H9 (cell line): Measurements from ENCODE around the gene WDFY1. TPM values are rescaled to one million over a fixed set of nuclear protein-coding genes. Genes with fewer than 3 reads are reported as not detected.

Experiments
- DNase-seq: peaks from one replicate; pipeline ENCODE4 v3.0.0-alpha.2; 2017
- H2AFZ ChIP-seq: one replicate; pipeline ENCODE4 v1.6.1; 2013; ENCODE audit warnings: mild to moderate bottlenecking, low read length, control low read depth, moderate library complexity
- H2AK5ac ChIP-seq: 2 replicates; pipeline ENCODE4 v1.6.1; 2013; ENCODE audit warnings: low read length, control low read depth, mixed read lengths; ENCODE audit not compliant: insufficient read length
- H2BK120ac ChIP-seq: one replicate; pipeline ENCODE4 v1.6.1; 2013; ENCODE audit warnings: low read depth, mild to moderate bottlenecking, low read length, control low read depth, inconsistent platforms; ENCODE audit not compliant: poor library complexity, severe bottlenecking
- H2BK12ac ChIP-seq: 2 replicates; pipeline ENCODE4 v1.6.1; 2013; ENCODE audit warnings: low read length, control low read depth, mixed read lengths, low read depth; ENCODE audit not compliant: insufficient read length
- H2BK15ac ChIP-seq: 2 replicates; pipeline ENCODE4 v1.6.1; 2013; ENCODE audit warnings: low read depth, low read length, control low read depth
- H2BK20ac ChIP-seq: one replicate; pipeline ENCODE4 v1.6.1; 2013; ENCODE audit warnings: low read depth, mild to moderate bottlenecking, low read length, control low read depth, inconsistent platforms; ENCODE audit not compliant: poor library complexity, severe bottlenecking
- H2BK5ac ChIP-seq: 2 replicates; pipeline ENCODE4 v1.6.1; 2013; ENCODE audit warnings: low read length, control low read depth, mixed read lengths; ENCODE audit not compliant: insufficient read length
- H3K14ac ChIP-seq: 2 replicates; pipeline ENCODE4 v1.6.1; 2013; ENCODE audit warnings: low read length, control low read depth; ENCODE audit not compliant: insufficient read depth
- H3K18ac ChIP-seq: 2 replicates; pipeline ENCODE4 v1.6.1; 2013; ENCODE audit warnings: low read depth, mild to moderate bottlenecking, mixed read lengths, low read length, control low read depth; ENCODE audit not compliant: insufficient read length
- H3K23ac ChIP-seq: 2 replicates; pipeline ENCODE4 v1.6.1; 2013; ENCODE audit warnings: low read length, control low read depth, mixed read lengths, low read depth; ENCODE audit not compliant: insufficient read length
- H3K23me2 ChIP-seq: 2 replicates; pipeline ENCODE4 v1.6.1; 2013; ENCODE audit warnings: low read depth, mild to moderate bottlenecking, mixed read lengths, low read length, control low read depth; ENCODE audit not compliant: insufficient read length, poor library complexity, severe bottlenecking
- H3K27ac ChIP-seq: 2 replicates; pipeline ENCODE4 v1.5.1; 2013; ENCODE audit warnings: low read length, control low read depth, mixed read lengths, low read depth; ENCODE audit not compliant: insufficient read length
- H3K27me3 ChIP-seq: 2 replicates; pipeline ENCODE4 v1.6.1; 2013; ENCODE audit warnings: low read length, control low read depth, inconsistent platforms; ENCODE audit not compliant: insufficient read depth
- H3K4ac ChIP-seq: 2 replicates; pipeline ENCODE4 v1.6.1; 2013; ENCODE audit warnings: low read depth, mild to moderate bottlenecking, control low read depth, inconsistent platforms, low read length, moderate library complexity
- H3K4me1 ChIP-seq: 2 replicates; pipeline ENCODE4 v1.6.1; 2013; ENCODE audit warnings: low read length, control low read depth, inconsistent platforms; ENCODE audit not compliant: insufficient read depth
- H3K4me2 ChIP-seq: 2 replicates; pipeline ENCODE4 v1.6.1; 2013; ENCODE audit warnings: low read length, control low read depth, mixed read lengths; ENCODE audit not compliant: insufficient read length, insufficient read depth
- H3K56ac ChIP-seq: 2 replicates; pipeline ENCODE4 v1.6.1; 2013; ENCODE audit warnings: low read depth, mild to moderate bottlenecking, mixed read lengths, low read length, control low read depth; ENCODE audit not compliant: insufficient read length
- H3K79me1 ChIP-seq: 2 replicates; pipeline ENCODE4 v1.6.1; 2013; ENCODE audit warnings: low read depth, mild to moderate bottlenecking, moderate library complexity, low read length, control low read depth, inconsistent platforms; ENCODE audit not compliant: insufficient read depth, poor library complexity, severe bottlenecking
- H3K79me2 ChIP-seq: 2 replicates; pipeline ENCODE4 v1.6.1; 2013; ENCODE audit warnings: low read length, control low read depth, inconsistent platforms; ENCODE audit not compliant: insufficient read depth
- H3K9ac ChIP-seq: 2 replicates; pipeline ENCODE4 v1.6.1; 2013; ENCODE audit warnings: low read length, control low read depth, mixed read lengths; ENCODE audit not compliant: insufficient read length; ENCODE audit errors: extremely low read depth
- H3K9me3 ChIP-seq: one replicate; pipeline ENCODE4 v1.6.1; 2013; ENCODE audit warnings: low read depth, low read length, inconsistent platforms; ENCODE audit not compliant: control insufficient read depth
- H3T11ph ChIP-seq: one replicate; pipeline ENCODE4 v1.6.1; 2013; ENCODE audit warnings: mild to moderate bottlenecking, low read length, control low read depth, inconsistent platforms
- H4K20me1 ChIP-seq: one replicate; pipeline ENCODE4 v1.6.1; 2013; ENCODE audit not compliant: control insufficient read depth, insufficient read length, insufficient read depth
- H4K5ac ChIP-seq: 2 replicates; pipeline ENCODE4 v1.6.1; 2013; ENCODE audit warnings: low read depth, mild to moderate bottlenecking, mixed read lengths, low read length, control low read depth; ENCODE audit not compliant: insufficient read length
- H4K8ac ChIP-seq: replicated peaks from 2 replicates; pipeline ENCODE4 v1.6.1; 2013; ENCODE audit warnings: low read length, control low read depth, mixed read lengths, low read depth; ENCODE audit not compliant: insufficient read length
- H4K91ac ChIP-seq: 2 replicates; pipeline ENCODE4 v1.6.1; 2013; ENCODE audit warnings: low read depth, mild to moderate bottlenecking, moderate library complexity, mixed read lengths, low read length, control low read depth; ENCODE audit not compliant: insufficient read length
- H3K27ac Mint-ChIP-seq, 3 experiments: 2 replicates in 2 of 3; 3 replicates in 1 of 3; pipeline ENCODE4 v1.8.0; 2020 to 2021; ENCODE audit warnings: mixed read lengths in 3 of 3, mild to moderate bottlenecking in 1 of 3, moderate library complexity in 1 of 3
- H3K27me3 Mint-ChIP-seq: 2 replicates; pipeline ENCODE4 v1.8.0; 2021; ENCODE audit warnings: low read depth, mild to moderate bottlenecking, moderate library complexity, mixed read lengths
- H3K36me3 Mint-ChIP-seq, 3 experiments: 2 replicates in 2 of 3; 3 replicates in 1 of 3; pipeline ENCODE4 v1.8.0; 2020 to 2021; ENCODE audit warnings: low read depth in 3 of 3, mixed read lengths in 3 of 3; ENCODE audit not compliant: insufficient read depth in 1 of 3
- H3K4me1 Mint-ChIP-seq, 2 experiments: 2 replicates each; pipeline ENCODE4 v1.8.0; 2020; ENCODE audit warnings: mixed read lengths in 2 of 2
- H3K4me3 Mint-ChIP-seq, 2 experiments: 2 replicates in 1 of 2; 3 replicates in 1 of 2; pipeline ENCODE4 v1.8.0; 2020 to 2021; ENCODE audit warnings: mild to moderate bottlenecking in 2 of 2, mixed read lengths in 2 of 2, moderate library complexity in 1 of 2
- H3K9me3 Mint-ChIP-seq, 2 experiments: 2 replicates in 1 of 2; 3 replicates in 1 of 2; pipeline ENCODE4 v1.8.0; 2020; ENCODE audit warnings: mild to moderate bottlenecking in 2 of 2, mixed read lengths in 2 of 2, moderate library complexity in 1 of 2
- CTCF ChIP-seq: fragments of 200-600 bp; sonication (generic); conservative IDR thresholded peaks from 3 replicates; pipeline ENCODE4 v1.8.0; 2021; ENCODE audit warnings: antibody characterized with exemption, mild to moderate bottlenecking
- WGBS: extraction: QIAGEN DNeasy Blood & Tissue Kit; methylation state at CpG from one replicate; pipeline ENCODE4 v1.1.7; 2013; ENCODE audit warnings: missing lambda C conversion rate, low lambda C conversion rate, mixed read lengths; ENCODE audit not compliant: insufficient read length; ENCODE audit errors: extremely low coverage; 5-methylcytosine and 5-hydroxymethylcytosine counted together
- total RNA-seq: library from RNA; stranded (reverse); gene quantifications from 2 replicates; pipeline ENCODE4 v1.2.1, GENCODE V29; 2021

WDFY1 gene
- total RNA-seq, 1 experiment from 2014 or later: 54.1 TPM

- Histone ChIP-seq H2BK120ac (no peak overlapping the region), H4K8ac (no peak overlapping the region), H3K9ac (no peak overlapping the region), H3K4me2 (no peak overlapping the region), H2AK5ac (no peak overlapping the region), H3K23ac (no peak overlapping the region), H4K5ac (no peak overlapping the region), H2BK20ac (no peak overlapping the region), H3K27me3 (no peaks in the 10 kb centered on the region), H3K4me1 (no peaks in the 10 kb centered on the region), H3K23me2 (no peaks in the 10 kb centered on the region), H2BK12ac (no peak overlapping the region), H3T11ph (no peak overlapping the region), H3K9me3 (no peaks in the 10 kb centered on the region), H3K79me1 (no peaks in the 10 kb centered on the region), H3K4ac (no peak overlapping the region), H4K20me1 (no peaks in the 10 kb centered on the region), H3K79me2 (no peaks in the 10 kb centered on the region), H2BK5ac (no peak overlapping the region), H3K56ac (no peak overlapping the region), H3K14ac (no peak overlapping the region), H3K18ac (no peak overlapping the region), H3K27ac (no peak overlapping the region), H2AFZ (no peak overlapping the region), H4K91ac (no peak overlapping the region), H2BK15ac (no peak overlapping the region)
- H3K4me3 Mint-ChIP-seq: no peak overlapping the region
- no peak for DNase-seq
- H3K4me1 Mint-ChIP-seq: peaks cover 4 to 12% of the 10 kb centered on the region in 2 experiments; a peak in 3 of 4 replicates
- no CpG with 5 or more reads among the region's 3 CpGs for WGBS
- no peaks in the 10 kb centered on the region for H3K9me3 Mint-ChIP-seq
- H3K27me3 Mint-ChIP-seq: no peaks in the 10 kb centered on the region
- TF ChIP-seq CTCF: no peak
- H3K36me3 Mint-ChIP-seq: peaks cover 9 to 24% (median 14%) of the 10 kb centered on the region in 3 experiments; a peak in 6 of 7 replicates
- H3K27ac Mint-ChIP-seq: no peak overlapping the region
Measured at GRCh38 chr2:223969315-223969714, 24.2 kb upstream of the WDFY1 start.
